ENCODE measurements around the gene MRPL12.
A peak's percentile ranks its signal among the peaks of the same experiment; 100 is the strongest.

GRCh38 chr17:81665205-81666091, 37.7 kb upstream of the MRPL12 start:
- TF ChIP-seq TEAD4 (IDR thresholded peaks at IDR 0.05), result no peak
- no peak for TF ChIP-seq EP300 (IDR thresholded peaks at IDR 0.05; ENCODE audit: borderline replicate concordance)
- peak; percentile 96 for TF ChIP-seq MAX (IDR thresholded peaks at IDR 0.05)
- TF ChIP-seq ZBTB7A (IDR thresholded peaks at IDR 0.05; ENCODE audit: low read depth), result no peak
- no peak for TF ChIP-seq CREB1 (IDR thresholded peaks at IDR 0.05; ENCODE audit: low read depth)
- TF ChIP-seq RAD21 (IDR thresholded peaks at IDR 0.05; ENCODE audit: low read depth), result no peak
- TF ChIP-seq REST (IDR thresholded peaks at IDR 0.05; ENCODE audit: low read depth), result no peak
- TF ChIP-seq YY1 (IDR thresholded peaks at IDR 0.05; ENCODE audit: low read depth), result peak; percentile 85
- TF ChIP-seq CEBPB (IDR thresholded peaks at IDR 0.05), result no peak
- TF ChIP-seq TAF1 (IDR thresholded peaks at IDR 0.05; ENCODE audit: low read depth), result peak; percentile 18; the same call in 1 of the 2 replicates
- no peak for TF ChIP-seq EGR1 (IDR thresholded peaks at IDR 0.05)
- no peak for TF ChIP-seq USF1 (IDR thresholded peaks at IDR 0.05)
